Measurements from ENCODE around the gene DTNB.

DNA sequence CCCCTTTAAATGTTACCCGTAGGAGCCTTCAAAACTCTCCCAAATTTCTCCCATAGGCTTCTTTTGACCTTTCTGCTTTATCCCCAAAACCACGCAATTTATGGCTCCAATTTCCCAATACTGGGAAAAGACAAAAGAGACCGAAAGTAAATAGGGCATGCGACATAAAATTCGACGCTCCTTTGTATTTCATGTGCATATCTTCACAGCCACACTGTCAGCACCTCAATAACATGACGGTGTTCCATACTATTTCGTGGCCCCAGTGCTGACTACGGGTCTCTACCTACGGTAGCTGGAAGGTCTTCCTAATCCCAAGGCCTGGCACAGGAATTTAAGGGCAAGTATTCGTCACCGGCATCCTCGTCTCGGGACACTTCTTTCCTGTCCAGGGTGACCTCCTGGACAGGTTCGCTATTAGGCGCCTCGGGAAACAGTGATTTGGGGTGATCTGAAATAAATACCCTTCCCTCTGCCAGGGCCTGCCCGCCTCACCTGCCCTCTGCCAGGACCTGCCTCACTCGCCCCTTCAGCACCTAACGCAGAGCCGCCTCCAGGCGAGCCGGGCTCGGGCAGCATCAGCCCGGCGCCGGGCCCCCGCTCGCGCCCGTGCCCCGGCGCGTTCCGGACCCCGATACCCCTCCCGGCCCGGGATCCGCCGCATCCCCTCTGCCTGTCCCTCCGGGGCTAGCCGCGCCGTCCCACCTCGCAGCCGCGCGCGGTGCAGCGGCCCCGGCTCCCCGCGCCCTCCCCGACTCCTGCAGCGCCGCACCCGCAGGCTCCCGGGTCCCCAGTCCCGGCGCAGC, 680 bp downstream of the DTNB start:
- no peak for TF ChIP-seq MAFK (IDR thresholded peaks at IDR 0.05; ENCODE audit: low read depth, low read length)
- TF ChIP-seq, protein P1, sequence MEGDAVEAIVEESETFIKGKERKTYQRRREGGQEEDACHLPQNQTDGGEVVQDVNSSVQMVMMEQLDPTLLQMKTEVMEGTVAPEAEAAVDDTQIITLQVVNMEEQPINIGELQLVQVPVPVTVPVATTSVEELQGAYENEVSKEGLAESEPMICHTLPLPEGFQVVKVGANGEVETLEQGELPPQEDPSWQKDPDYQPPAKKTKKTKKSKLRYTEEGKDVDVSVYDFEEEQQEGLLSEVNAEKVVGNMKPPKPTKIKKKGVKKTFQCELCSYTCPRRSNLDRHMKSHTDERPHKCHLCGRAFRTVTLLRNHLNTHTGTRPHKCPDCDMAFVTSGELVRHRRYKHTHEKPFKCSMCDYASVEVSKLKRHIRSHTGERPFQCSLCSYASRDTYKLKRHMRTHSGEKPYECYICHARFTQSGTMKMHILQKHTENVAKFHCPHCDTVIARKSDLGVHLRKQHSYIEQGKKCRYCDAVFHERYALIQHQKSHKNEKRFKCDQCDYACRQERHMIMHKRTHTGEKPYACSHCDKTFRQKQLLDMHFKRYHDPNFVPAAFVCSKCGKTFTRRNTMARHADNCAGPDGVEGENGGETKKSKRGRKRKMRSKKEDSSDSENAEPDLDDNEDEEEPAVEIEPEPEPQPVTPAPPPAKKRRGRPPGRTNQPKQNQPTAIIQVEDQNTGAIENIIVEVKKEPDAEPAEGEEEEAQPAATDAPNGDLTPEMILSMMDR (conservative IDR thresholded peaks at IDR 0.05; ENCODE audit: low read depth, low read length): no peak
- TF ChIP-seq POLR2A (IDR thresholded peaks at IDR 0.05; ENCODE audit: low read depth, low read length): no peak
- no peak for TF ChIP-seq SMC3 (IDR thresholded peaks at IDR 0.05; ENCODE audit: low read depth, low read length)
- no peak; the same call in 1 of the 2 replicates for TF ChIP-seq CEBPB (IDR thresholded peaks at IDR 0.05; ENCODE audit: low read depth, low read length)
- TF ChIP-seq RAD21 (IDR thresholded peaks at IDR 0.05; ENCODE audit: low read length): no peak
- no peak for TF ChIP-seq NFE2L2 (IDR thresholded peaks at IDR 0.05; ENCODE audit: low read depth, low read length)
- TF ChIP-seq CHD1 (IDR thresholded peaks at IDR 0.05; ENCODE audit: low read depth, low read length): no peak
- no peak for TF ChIP-seq RCOR1 (IDR thresholded peaks at IDR 0.05; ENCODE audit: insufficient replicate concordance, low read length)
- TF ChIP-seq, protein P2, sequence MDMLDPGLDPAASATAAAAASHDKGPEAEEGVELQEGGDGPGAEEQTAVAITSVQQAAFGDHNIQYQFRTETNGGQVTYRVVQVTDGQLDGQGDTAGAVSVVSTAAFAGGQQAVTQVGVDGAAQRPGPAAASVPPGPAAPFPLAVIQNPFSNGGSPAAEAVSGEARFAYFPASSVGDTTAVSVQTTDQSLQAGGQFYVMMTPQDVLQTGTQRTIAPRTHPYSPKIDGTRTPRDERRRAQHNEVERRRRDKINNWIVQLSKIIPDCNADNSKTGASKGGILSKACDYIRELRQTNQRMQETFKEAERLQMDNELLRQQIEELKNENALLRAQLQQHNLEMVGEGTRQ (IDR thresholded peaks at IDR 0.05; ENCODE audit: low read depth, low read length): no peak
